GM12874 (cell line): ENCODE measurements around the gene COX11.

Experiments
- TF ChIP-seq, protein P1 (sequence below): IDR thresholded peaks from 2 replicates; pipeline ENCODE4 v1.5.1; 2011; ENCODE audit warnings: low read depth, mild to moderate bottlenecking, control low read depth, low read length, moderate library complexity; ENCODE audit not compliant: insufficient read depth

The COX11 gene

DNA sequence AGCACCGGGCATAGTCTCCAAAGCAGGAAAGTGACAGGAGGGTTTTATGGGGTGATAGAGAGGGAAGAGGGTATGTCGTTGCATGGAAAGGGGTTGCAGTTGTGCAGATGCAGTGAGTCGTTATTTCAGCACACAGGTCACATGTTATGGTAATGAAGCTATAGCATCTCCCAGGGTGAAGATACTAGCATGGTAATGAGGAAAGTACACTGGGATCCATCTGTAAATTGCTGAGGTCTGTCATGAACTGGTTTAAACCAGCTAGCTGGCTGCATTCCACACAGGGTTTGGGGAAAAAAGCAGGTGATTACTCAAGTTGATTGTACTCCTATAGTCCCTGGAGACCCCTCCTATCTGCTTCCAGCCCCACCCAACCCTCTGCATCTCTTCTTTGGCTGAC is 11.7 kb downstream of the COX11 start:
- TF ChIP-seq, protein P1, sequence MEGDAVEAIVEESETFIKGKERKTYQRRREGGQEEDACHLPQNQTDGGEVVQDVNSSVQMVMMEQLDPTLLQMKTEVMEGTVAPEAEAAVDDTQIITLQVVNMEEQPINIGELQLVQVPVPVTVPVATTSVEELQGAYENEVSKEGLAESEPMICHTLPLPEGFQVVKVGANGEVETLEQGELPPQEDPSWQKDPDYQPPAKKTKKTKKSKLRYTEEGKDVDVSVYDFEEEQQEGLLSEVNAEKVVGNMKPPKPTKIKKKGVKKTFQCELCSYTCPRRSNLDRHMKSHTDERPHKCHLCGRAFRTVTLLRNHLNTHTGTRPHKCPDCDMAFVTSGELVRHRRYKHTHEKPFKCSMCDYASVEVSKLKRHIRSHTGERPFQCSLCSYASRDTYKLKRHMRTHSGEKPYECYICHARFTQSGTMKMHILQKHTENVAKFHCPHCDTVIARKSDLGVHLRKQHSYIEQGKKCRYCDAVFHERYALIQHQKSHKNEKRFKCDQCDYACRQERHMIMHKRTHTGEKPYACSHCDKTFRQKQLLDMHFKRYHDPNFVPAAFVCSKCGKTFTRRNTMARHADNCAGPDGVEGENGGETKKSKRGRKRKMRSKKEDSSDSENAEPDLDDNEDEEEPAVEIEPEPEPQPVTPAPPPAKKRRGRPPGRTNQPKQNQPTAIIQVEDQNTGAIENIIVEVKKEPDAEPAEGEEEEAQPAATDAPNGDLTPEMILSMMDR: no peak

DNA sequence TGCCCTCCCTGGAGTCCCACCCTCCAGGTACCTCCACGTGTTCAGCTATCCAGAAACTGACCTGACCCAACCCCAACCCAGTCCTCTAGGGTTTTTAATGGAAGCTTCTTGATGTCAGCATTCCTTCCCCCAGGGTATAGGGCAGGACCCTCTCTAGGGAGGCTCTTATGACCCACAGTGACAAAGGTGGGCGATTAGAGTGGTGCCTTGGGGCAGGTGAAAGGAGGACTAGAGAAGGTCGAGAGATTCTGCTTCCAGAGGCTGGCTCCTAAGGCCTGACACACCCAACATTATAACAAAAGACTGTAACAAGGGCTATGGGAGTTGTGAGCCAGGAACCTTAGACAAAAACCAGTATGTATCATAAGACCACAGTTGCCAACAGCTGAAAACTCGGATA is 17.2 kb downstream of the COX11 start:
- TF ChIP-seq, protein P1: no peak

- TF ChIP-seq, protein P1: no peak
Observed at GRCh38 chr17:54950116-54950515, 18.3 kb downstream of the COX11 start.

DNA sequence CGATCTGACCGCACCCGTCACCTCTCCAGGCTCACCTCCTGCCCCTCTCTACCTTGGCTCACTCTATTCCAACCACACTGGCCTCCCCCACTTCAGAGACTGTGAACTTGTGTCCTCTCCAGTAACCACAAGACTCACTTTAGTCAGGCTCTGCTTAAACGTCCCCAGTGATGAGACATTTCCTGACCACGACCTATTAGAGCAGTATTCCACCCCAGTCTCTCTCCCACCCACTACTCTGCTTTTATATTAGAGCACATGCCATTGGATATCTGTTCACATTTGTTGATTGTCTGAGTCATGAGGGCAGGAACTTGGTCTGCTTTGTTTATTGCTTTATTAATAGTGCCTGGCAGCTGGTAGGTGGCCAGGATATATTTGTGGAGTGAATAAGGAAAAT is 20.1 kb downstream of the COX11 start:
- TF ChIP-seq, protein P1: no peak

- TF ChIP-seq, protein P1: no peak
Observed at GRCh38 chr17:54947396-54947795, 21.1 kb downstream of the COX11 start.

- TF ChIP-seq, protein P1: no peak
Observed at GRCh38 chr17:54945671-54946070, 22.8 kb downstream of the COX11 start.

DNA sequence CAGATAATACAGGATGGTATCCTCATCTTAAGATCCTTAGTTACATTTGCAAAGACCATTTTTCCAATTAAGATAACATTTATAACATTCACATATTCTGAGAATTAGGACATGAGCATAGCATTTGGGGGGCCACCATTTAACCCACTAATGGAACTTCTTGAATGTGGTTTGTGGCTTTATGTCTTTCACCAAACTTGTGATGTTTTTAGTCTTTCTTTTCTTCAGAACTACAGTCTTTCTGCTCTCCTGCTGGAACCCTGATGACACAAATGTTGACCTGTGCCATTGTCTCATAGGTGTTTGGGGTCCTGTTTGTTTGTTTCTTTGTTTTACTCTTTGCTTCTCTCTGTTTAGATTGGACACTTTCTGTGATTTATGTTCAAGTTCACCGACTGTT is 23.2 kb downstream of the COX11 start:
- TF ChIP-seq, protein P1: no peak

GRCh38 chr17:54944796-54945195 is 23.7 kb downstream of the COX11 start:
- TF ChIP-seq, protein P1: no peak
